AG04449 (cell line): ENCODE measurements around the gene HMG20A.

Source experiments
- CTCF ChIA-PET: fragments of 350-600 bp; formaldehyde crosslinking; extraction: SDS; loops from one replicate; lab custom pipeline; 2021; ENCODE audit warnings: antibody characterized with exemption; lab: Yijun Ruan, JAX
- POLR2A ChIA-PET: fragments of 400-600, 350-600 bp; formaldehyde crosslinking; extraction: SDS; loops from one replicate; lab custom pipeline; 2020; ENCODE audit warnings: antibody characterized with exemption, inconsistent platforms; lab: Yijun Ruan, JAX
- DNase-seq: peaks from one replicate; pipeline ENCODE4 v3.0.0-alpha.2; 2010; ENCODE audit warnings: low read depth, low spot score
- H3K4me3 ChIP-seq: 2 replicates; pipeline ENCODE4 v1.5.1; 2011; ENCODE audit warnings: low read depth, mild to moderate bottlenecking, control low read depth, low read length
- CTCF ChIP-seq: IDR thresholded peaks from one replicate; pipeline ENCODE4 v1.5.1; 2011; ENCODE audit warnings: mild to moderate bottlenecking, moderate library complexity, low read length, control low read depth, inconsistent platforms; ENCODE audit not compliant: insufficient read depth; ENCODE audit errors: missing control alignments

HMG20A gene

GRCh38 chr15:77486542-77487468, 66.1 kb downstream of the HMG20A start:
- DNase-seq: no peak
- no peak overlapping the region for H3K4me3 ChIP-seq
- POLR2A ChIA-PET: no interaction called here
- no peak for TF ChIP-seq CTCF
- CTCF ChIA-PET: interaction anchor here (1.3 to 4.8 kb wide), 3 partner anchors 11 to 56 kb away, joined by 3 to 24 read pairs (median 4); no protein-coding TSS in a partner anchor

- no peak for DNase-seq
- no peak overlapping the region for H3K4me3 ChIP-seq
- CTCF ChIA-PET: interaction anchor here (0.6 to 4.8 kb wide), 3 partner anchors 10 to 369 kb away, joined by 3 to 24 read pairs (median 3); no protein-coding TSS in a partner anchor
- no peak for TF ChIP-seq CTCF
- POLR2A ChIA-PET: no interaction called here
Observed at GRCh38 chr15:77487469-77487842, 66.8 kb downstream of the HMG20A start.

GRCh38 chr15:77487888-77488287, 67.2 kb downstream of the HMG20A start:
- no peak for DNase-seq
- CTCF ChIA-PET: interaction anchor here (0.6 to 4.8 kb wide), 3 partner anchors 10 to 369 kb away, joined by 3 to 24 read pairs (median 3); no protein-coding TSS in a partner anchor
- TF ChIP-seq CTCF: no peak
- H3K4me3 ChIP-seq: no peak overlapping the region
- POLR2A ChIA-PET: no interaction called here

- no peak overlapping the region for H3K4me3 ChIP-seq
- ChIA-PET CTCF (interaction anchor here (4.8 kb wide), 1 partner anchor 8 kb away, joined by 24 read pairs; no protein-coding TSS in a partner anchor), POLR2A (no interaction called here)
- no peak for TF ChIP-seq CTCF
- DNase-seq: no peak
Observed at GRCh38 chr15:77489647-77490046, 69.0 kb downstream of the HMG20A start.

GRCh38 chr15:77493324-77493907, 72.7 kb downstream of the HMG20A start:
- ChIA-PET POLR2A (interaction anchor here (1.0 kb wide), 1 partner anchor 422 kb away, joined by 3 read pairs; the partner anchor contains the start of gene TSPAN3), CTCF (interaction anchor here (0.6 to 1.5 kb wide), 6 partner anchors 10 to 520 kb away, joined by 3 to 5 read pairs (median 4); no protein-coding TSS in a partner anchor)
- TF ChIP-seq CTCF: no peak
- no peak overlapping the region for H3K4me3 ChIP-seq
- no peak for DNase-seq
